ENCODE results near the gene ADCY2. TPM values are rescaled to one million over a fixed set of nuclear protein-coding genes. Genes with fewer than 3 reads are reported as not detected.

Gene ADCY2
- total RNA-seq, 6 experiments from 2014 or later = 0.93 TPM; not detected in 5

DNA sequence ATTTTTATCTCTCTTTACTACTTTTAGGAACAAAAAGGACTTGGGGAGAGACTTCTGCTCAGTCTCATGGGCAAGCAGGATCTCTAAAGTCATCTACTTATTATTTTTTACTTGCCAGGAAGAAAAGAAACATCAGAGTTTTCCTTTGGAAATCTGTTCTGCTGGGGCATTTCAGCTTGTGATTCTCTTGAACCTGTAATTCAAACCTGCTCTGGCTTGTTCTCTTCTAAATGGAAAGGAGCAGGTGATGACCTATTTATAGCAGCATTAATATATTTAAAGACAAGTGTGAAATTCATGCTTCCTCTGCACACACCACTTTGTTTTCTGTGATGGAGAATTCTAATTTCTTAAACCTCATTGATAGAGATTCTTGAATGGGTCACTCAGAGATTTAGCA is 2.0 kb downstream of the ADCY2 start:
- H3K4me3 ChIP-seq = no peak overlapping the region
- no peak overlapping the region for H3K27ac ChIP-seq
- intact Hi-C loops (cut with DNase I) = no loop called here
- no peaks in the 10 kb centered on the region for H3K4me1 ChIP-seq
- no peak for TF ChIP-seq CTCF (IDR thresholded peaks at IDR 0.05)
- TF ChIP-seq POLR2A (IDR thresholded peaks at IDR 0.05) = no peak
- DNase-seq (no peak), ATAC-seq (no peak)
- no peaks in the 10 kb centered on the region for H3K36me3 ChIP-seq
- H3K27me3 ChIP-seq = peaks cover 0 to 28% of the 10 kb centered on the region in 2 donors
- no peaks in the 10 kb centered on the region for H3K9me3 ChIP-seq

DNA sequence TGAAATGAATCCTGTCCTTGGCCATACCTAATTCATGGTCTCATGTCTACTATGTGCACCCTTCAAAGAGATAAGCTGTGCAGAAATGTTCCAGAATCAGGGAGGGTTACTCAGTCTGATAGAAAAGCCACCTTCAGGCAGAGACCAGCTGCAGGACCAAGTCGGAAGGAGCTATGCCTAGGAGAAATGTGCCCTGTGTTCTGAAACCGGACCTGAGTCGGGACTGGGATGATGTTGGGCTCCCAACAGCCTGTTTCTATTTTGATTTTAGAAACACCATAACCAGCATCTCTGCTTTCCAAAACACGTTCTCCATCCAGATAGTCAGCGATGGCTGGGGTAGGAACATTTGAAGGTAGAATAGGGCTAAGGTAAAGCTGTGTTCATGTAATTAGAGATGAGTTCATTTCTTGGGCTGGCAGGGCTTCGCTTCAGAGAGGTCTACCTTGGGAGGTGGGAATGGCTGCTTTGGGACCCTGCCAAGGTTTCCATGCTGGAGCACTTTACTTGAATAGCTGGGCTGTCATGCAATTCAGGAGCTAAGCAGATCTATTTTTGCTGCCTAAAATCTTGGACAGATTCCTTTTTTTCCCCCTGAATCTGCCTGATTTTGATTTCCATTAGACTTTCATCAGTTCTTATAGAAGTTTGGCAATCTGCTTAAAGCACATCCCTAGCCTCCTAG is 2.8 kb downstream of the ADCY2 start:
- H3K9me3 ChIP-seq = no peaks in the 10 kb centered on the region
- ATAC-seq (no peak), DNase-seq (no peak)
- 62% methylated on average over 5 of the region's 6 CpGs for WGBS (ENCODE audit: insufficient coverage, low coverage, low lambda C conversion rate, missing lambda C conversion rate)
- H3K4me1 ChIP-seq = no peaks in the 10 kb centered on the region
- intact Hi-C loops (cut with DNase I) = no loop called here
- no peak overlapping the region for H3K4me3 ChIP-seq
- TF ChIP-seq CTCF (IDR thresholded peaks at IDR 0.05) (no peak), POLR2A (IDR thresholded peaks at IDR 0.05) (no peak)
- H3K36me3 ChIP-seq = no peaks in the 10 kb centered on the region
- peaks cover 0 to 28% of the 10 kb centered on the region in 2 donors for H3K27me3 ChIP-seq
- H3K27ac ChIP-seq = no peak overlapping the region

DNA sequence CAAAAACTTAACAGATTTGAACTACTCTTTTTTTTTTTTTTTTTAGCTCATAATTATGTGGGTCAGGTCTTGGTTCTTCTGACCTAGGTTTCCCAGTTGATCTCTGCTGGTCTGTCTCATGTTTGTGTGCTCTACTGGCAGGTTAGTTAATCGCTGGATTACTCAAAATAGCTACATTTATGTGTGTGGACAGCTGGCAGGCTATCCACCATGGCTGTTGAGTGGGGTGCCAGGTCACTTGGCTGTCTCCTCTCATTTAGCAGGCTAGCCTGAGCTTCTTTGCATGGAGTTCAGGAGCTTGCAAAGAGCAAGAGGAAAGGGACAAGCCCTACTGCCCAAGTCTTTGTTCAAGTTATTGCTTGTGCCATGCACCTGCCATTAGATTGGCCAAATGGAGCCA is 9.3 kb downstream of the ADCY2 start:
- intact Hi-C loops (cut with DNase I) = no loop called here
- no peak for ATAC-seq
- no peak for DNase-seq
- WGBS (ENCODE audit: insufficient coverage, low coverage, low lambda C conversion rate, missing lambda C conversion rate) = 22% methylated on average over 1 of the region's 1 CpG
- Histone ChIP-seq H3K4me1 (no peaks in the 10 kb centered on the region), H3K27ac (no peak overlapping the region), H3K9me3 (no peaks in the 10 kb centered on the region), H3K36me3 (no peaks in the 10 kb centered on the region), H3K27me3 (no peaks in the 10 kb centered on the region), H3K4me3 (no peak overlapping the region)
- TF ChIP-seq CTCF (IDR thresholded peaks at IDR 0.05) (no peak), POLR2A (IDR thresholded peaks at IDR 0.05) (no peak)

DNA sequence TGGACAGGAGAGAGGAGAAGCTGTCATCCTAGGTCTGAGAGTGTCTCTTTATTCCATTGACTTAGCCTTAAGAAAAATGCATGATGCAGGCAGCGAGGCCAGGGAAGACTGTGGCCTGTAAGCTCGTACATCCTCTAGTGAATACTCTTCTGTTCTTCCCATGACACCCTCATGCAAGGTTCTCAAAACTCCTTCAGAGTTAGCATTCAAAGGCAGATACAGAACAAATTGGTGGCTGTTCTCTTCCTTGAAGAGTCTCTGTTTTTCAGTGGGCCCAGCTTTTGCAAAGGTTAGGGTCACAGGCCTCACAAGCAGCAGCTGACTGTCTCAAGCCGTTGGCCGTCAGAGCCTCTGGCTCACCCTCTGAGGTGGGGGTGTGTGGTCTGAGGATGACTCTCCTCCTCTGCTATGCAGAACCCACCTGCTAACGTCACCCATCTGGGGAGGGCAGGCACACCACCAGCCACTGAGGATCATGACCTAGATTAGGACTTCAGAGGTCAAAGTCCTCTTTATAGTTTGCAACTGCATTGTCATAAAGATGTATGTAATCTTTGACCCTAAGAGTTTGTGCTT is 15.1 kb downstream of the ADCY2 start:
- Histone ChIP-seq H3K4me3 (no peak overlapping the region), H3K27me3 (no peaks in the 10 kb centered on the region), H3K36me3 (no peaks in the 10 kb centered on the region), H3K9me3 (no peaks in the 10 kb centered on the region), H3K4me1 (no peaks in the 10 kb centered on the region), H3K27ac (no peak overlapping the region)
- no peak for TF ChIP-seq CTCF (IDR thresholded peaks at IDR 0.05)
- TF ChIP-seq POLR2A (IDR thresholded peaks at IDR 0.05) = no peak
- DNase-seq (no peak), ATAC-seq (no peak)
- WGBS (ENCODE audit: insufficient coverage, low coverage, low lambda C conversion rate, missing lambda C conversion rate) = 46% methylated on average over 3 of the region's 5 CpGs
- intact Hi-C loops (cut with DNase I) = no loop called here

Measured in right lobe of liver (tissue), 6 donors.